Activated CD8-positive, alpha-beta memory T cell treated with anti-CD3 and anti-CD28 coated beads, Interleukin-2, amount 50 U/mL, for 4 hours (primary cell): ENCODE data around the gene PER2.

Experiments used
- DNase-seq: peaks from one replicate; pipeline ENCODE4 v3.0.0-alpha.2; 2020

The PER2 gene

GRCh38 chr2:238263204-238264071, 25.0 kb downstream of the PER2 start:
- peak; percentile 71 for DNase-seq

DNA sequence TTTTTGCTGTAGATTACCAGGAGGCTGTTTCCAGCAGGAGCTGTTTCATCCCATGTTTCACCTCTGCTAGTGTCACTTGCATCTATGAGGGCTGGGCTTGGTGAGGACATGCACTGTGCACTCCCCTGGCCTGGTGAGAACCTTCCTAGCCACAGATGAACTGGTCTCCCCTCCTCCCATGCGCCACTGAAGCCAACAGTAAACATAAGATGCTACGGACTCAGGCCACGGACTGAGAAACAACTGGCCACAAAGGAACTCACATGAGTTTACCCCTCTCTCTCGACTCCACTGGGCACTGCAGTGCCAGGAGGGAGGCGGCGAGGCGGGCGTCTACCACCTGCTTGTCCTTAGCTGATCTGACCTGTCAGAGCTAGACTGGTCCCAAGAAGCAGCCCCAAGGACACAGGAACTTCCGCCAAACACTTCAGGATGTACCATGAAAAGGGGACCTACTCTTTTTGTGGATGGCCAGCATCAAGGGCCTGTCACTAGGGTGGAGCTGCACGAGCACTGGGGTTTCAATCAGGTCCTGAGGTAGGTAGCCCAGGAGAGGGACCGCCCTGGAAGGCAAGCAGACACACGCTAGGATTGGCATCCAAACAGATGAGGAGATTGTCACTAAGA, 25.8 kb downstream of the PER2 start:
- no peak for DNase-seq

- no peak for DNase-seq
Measured at GRCh38 chr2:238261718-238262375, 26.6 kb downstream of the PER2 start.

- no peak for DNase-seq
Measured at GRCh38 chr2:238260883-238261282, 27.5 kb downstream of the PER2 start.

GRCh38 chr2:238259061-238260020, 29.1 kb downstream of the PER2 start:
- no peak for DNase-seq

DNA sequence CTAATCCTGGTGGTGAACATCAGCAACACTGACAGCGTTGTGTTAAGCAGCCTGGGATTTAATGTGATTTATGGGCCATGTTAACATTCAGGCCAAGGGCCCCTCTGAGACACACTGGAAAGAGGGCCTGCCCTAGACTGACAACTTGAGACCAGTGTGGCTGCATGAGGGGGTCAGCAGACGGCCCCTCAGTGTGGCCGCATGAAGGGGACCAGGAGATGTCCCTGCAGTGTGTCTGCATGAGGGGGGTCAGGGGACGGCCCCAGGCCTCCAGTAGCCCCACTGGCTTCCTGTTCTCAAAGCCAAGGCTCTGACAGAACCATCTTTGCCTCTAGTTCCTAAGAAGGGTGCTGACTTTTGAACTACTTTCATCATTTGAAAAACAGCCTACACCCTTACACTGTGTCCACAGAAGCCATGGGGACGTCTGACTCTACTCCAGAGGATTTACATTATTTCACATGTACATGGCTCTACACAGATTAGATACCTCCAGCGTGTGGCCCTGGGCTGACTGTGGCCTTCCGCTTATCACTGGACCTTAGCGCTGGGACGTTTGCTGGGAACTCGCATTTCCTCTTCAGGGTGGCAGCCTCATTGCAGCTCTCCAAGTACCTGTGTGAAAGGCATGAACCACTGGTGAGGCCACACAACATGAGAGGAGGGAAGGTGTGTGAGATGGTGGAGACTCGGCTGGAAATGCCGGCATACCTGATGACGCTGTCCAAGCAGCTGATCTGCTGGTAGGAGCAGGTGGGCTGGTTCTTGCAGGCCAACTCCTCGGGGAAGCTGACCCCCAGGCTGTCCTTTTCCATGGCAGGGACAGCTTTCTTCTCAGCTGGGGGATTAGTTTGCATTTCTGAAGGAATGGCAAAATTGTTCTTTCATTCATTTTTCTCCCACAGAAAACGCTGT, 30.4 kb downstream of the PER2 start:
- DNase-seq: no peak

GRCh38 chr2:238256594-238257104, 31.8 kb downstream of the PER2 start:
- peak; percentile 72 for DNase-seq

GRCh38 chr2:238256111-238256510, 32.3 kb downstream of the PER2 start:
- no peak for DNase-seq

GRCh38 chr2:238255636-238256035, 32.8 kb downstream of the PER2 start:
- no peak for DNase-seq

GRCh38 chr2:238255151-238255551, 33.3 kb downstream of the PER2 start:
- no peak for DNase-seq

- DNase-seq: no peak
Measured at GRCh38 chr2:238254095-238254723, 34.2 kb downstream of the PER2 start.

DNA sequence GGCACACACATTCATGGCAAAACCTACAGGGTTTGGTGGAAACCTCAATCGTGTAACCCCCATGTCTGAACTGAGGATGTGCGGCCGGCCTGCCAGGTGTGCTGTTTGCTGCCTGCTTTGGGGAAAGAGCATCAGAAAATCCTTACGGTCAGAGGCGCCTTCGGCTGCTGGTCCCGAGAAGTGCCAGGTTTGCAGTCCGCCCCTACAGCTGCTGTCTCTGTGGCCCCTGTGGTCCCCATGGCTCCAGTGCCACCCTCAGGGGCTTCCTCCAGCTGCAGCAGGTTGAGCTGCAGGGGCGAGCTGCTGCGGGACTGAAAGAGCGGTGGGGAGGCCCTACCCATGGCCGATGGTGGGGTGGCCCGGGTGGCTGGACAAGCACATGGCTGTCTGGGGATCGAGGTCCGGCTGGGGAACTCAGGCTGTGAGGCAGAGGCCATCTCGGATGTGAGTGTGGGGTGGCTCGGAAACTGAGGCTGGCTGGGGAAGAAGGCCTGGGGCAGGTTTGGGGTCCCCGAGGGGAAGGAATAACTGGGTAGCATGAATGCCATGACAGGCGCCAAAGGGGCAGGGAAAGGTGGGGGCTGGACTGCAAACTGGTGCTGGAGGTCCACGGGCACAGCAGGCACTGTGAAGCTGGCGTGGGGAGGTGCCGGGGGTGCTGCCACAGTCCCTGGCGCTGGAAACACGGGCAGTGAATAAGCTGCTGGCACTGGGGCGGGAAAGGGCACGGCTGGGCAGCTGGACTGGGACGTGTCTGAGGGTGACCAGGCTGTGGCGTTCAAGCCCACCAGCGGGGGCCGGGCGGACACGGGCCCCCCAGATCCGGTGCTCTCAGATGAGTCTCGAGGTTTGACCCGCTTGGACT, 35.4 kb downstream of the PER2 start:
- no peak for DNase-seq

DNA sequence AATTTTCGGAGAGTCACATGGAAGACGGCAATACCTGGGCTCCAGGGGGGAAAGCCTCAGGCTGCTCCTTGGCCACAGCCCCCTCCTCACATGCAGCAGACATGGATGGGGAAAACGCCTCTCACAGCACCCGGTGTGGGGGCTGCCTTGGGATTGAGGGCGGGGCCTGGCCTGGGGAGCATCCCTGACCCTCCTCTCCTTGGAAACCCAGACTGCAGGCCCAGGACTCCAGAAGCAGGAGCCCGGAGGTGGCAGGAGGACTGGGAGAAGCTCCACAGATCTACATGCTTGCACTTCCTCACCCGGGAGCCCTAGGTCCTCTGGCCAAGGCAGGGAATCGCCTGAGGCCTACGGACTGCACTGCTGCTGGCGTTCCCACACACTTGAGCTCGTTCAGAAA, 36.4 kb downstream of the PER2 start:
- DNase-seq: no peak

GRCh38 chr2:238251331-238251730, 37.1 kb downstream of the PER2 start:
- no peak for DNase-seq

DNA sequence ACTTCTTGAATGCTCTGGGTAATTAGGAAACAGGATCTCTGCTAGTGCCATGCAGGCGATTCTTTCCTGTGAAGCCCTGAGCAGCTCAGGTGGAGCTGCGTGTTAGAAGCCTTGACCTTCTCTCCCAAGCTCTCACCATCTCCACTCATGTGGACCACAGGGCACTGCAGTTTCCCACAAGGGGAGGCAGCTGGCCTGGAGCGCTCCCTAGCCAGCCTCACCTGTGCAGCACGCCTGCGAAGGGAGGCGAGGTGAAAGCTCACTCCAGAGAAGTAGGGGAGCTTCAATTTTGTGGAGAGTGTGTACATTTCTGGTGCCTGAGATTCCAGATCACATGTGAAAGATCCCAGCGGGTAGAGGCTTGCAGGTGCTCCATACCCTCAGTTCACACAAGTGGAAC, 37.5 kb downstream of the PER2 start:
- DNase-seq: no peak

DNA sequence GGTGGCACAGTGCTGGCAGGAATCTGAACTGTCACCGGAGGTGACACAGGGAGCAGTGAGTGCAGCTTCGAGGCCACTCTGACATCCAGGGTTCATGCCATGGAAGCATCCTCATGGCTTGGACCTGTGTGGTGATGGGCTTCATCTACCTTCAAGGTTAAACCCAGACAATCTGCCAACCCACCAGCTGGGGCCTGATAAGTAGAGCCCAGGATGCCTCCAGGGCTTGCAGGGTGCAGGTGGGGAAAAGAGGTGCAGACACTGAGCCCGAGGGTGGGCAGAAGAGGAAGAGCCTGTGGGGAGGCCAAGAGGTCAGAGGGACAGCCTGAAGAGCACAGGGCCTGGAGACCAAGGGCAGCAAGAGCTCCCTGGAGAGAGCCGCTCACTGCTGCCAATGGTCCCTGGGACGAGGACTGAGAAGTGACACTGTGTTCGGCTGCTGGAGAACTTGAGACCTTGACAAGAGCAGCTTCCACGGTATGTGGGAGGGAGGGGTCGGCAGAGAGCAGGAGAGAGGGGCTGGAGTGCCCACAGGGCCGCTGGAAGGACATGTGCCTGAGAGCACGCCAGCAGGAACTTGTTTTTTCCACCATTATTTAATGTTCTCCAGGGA, 40.5 kb downstream of the PER2 start:
- DNase-seq: no peak

- no peak for DNase-seq
Measured at GRCh38 chr2:238247002-238247822, 41.2 kb downstream of the PER2 start.

GRCh38 chr2:238244151-238244550, 44.3 kb downstream of the PER2 start:
- no peak for DNase-seq
